Measurements from ENCODE around the gene LRFN2. TPM values are rescaled to one million over a fixed set of nuclear protein-coding genes. Genes with fewer than 3 reads are reported as not detected.

LRFN2 gene
- total RNA-seq, 4 donors from 2014 or later, result 0.83 TPM; not detected in 3

DNA sequence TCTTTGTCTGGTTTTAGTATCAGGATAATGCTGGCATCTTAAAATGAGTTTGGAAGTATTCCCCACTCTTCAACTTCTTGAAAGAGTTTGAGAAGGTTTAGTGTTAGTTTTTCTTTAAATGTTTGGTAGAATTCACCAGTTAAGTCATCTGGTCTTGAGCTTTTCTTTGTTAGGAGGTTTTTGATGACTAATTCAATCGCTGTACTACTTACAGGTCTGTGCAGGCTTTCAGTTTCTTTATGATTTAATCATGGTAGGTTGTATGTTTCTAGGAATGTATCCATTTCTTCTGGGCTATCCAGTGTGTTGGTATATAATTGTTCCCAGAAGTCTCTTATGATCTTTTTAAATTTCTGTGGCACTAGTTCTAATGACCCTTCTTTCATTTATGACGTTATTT, 215.5 kb downstream of the LRFN2 start:
- H3K9me3 ChIP-seq, result no peaks in the 10 kb centered on the region
- DNase-seq, result no peak
- no peaks in the 10 kb centered on the region for H3K27me3 ChIP-seq
- TF ChIP-seq POLR2A (IDR thresholded peaks at IDR 0.05), result no peak
- TF ChIP-seq, protein P1, sequence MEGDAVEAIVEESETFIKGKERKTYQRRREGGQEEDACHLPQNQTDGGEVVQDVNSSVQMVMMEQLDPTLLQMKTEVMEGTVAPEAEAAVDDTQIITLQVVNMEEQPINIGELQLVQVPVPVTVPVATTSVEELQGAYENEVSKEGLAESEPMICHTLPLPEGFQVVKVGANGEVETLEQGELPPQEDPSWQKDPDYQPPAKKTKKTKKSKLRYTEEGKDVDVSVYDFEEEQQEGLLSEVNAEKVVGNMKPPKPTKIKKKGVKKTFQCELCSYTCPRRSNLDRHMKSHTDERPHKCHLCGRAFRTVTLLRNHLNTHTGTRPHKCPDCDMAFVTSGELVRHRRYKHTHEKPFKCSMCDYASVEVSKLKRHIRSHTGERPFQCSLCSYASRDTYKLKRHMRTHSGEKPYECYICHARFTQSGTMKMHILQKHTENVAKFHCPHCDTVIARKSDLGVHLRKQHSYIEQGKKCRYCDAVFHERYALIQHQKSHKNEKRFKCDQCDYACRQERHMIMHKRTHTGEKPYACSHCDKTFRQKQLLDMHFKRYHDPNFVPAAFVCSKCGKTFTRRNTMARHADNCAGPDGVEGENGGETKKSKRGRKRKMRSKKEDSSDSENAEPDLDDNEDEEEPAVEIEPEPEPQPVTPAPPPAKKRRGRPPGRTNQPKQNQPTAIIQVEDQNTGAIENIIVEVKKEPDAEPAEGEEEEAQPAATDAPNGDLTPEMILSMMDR (IDR thresholded peaks at IDR 0.05), result no peak
- no peak overlapping the region for H3K4me3 ChIP-seq
- H3K27ac ChIP-seq, result no peak overlapping the region
- H3K36me3 ChIP-seq, result no peaks in the 10 kb centered on the region
- no peaks in the 10 kb centered on the region for H3K4me1 ChIP-seq

DNA sequence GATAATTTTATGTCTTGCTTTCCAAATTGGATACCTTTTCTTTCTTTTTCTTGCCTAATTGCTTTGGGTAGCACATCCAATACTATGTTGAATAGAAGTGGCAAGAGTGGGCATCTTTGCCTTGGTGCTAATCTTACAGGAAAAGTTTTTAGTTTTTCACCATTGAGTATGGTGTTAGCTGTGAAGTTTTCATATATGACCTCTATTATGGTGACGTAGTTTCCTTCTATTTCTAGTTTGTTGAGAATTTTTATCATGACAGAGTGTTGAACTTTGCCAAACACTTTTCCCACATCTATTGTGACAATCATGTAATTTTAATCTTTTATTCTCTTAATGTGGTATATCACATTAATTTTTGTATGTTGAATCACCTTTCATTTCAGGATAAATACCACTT, 216.1 kb downstream of the LRFN2 start:
- Histone ChIP-seq H3K4me1 (no peaks in the 10 kb centered on the region), H3K9me3 (no peaks in the 10 kb centered on the region), H3K27ac (no peak overlapping the region), H3K4me3 (no peak overlapping the region), H3K27me3 (no peaks in the 10 kb centered on the region), H3K36me3 (no peaks in the 10 kb centered on the region)
- TF ChIP-seq, protein P1 (IDR thresholded peaks at IDR 0.05), result no peak
- TF ChIP-seq POLR2A (IDR thresholded peaks at IDR 0.05), result no peak
- no peak for DNase-seq

DNA sequence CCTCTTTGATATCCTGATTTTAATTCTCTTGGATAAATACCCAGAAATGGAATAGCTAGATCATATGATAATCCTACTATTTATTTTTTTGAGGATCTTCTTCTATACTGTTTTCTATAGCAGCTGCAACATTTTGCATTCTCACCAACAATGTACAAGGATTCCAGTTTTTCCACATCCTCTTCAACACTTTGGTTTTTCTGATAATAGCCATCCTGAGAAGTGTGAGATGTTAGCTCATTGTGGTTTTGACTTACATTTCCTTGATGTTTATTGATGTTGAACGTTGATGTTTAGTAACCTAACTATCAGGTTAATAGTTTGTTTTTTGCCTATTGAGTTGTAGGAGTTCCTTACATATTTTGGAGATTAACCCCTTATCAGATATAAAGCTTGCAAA, 217.3 kb downstream of the LRFN2 start:
- no peaks in the 10 kb centered on the region for H3K9me3 ChIP-seq
- no peak for DNase-seq
- no peaks in the 10 kb centered on the region for H3K4me1 ChIP-seq
- H3K36me3 ChIP-seq, result no peaks in the 10 kb centered on the region
- no peak overlapping the region for H3K4me3 ChIP-seq
- H3K27ac ChIP-seq, result no peak overlapping the region
- TF ChIP-seq, protein P1 (IDR thresholded peaks at IDR 0.05), result no peak
- TF ChIP-seq POLR2A (IDR thresholded peaks at IDR 0.05), result no peak
- no peaks in the 10 kb centered on the region for H3K27me3 ChIP-seq

DNA sequence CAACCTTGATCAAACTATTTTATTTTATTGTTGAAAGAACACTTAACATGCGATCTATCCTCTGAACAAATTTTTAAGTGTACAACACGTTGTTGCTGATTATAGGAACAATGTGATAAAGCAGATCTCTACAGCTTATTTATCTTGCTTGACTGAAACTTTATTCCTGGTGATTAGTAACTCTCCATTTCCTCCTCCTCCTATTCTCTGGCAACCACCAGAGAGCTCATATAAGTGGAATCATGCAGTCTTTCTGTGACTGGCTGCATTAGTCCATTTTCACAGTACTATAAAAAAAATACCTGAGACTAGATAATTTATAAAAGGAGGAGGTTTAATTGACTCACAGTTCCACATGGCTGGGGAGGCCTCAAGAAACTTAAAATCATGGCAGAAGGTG, 218.1 kb downstream of the LRFN2 start:
- no peak for DNase-seq
- TF ChIP-seq, protein P1 (IDR thresholded peaks at IDR 0.05), result no peak
- no peak for TF ChIP-seq POLR2A (IDR thresholded peaks at IDR 0.05)
- Histone ChIP-seq H3K9me3 (no peaks in the 10 kb centered on the region), H3K27ac (no peak overlapping the region), H3K27me3 (no peaks in the 10 kb centered on the region), H3K4me1 (no peaks in the 10 kb centered on the region), H3K36me3 (no peaks in the 10 kb centered on the region), H3K4me3 (no peak overlapping the region)

DNA sequence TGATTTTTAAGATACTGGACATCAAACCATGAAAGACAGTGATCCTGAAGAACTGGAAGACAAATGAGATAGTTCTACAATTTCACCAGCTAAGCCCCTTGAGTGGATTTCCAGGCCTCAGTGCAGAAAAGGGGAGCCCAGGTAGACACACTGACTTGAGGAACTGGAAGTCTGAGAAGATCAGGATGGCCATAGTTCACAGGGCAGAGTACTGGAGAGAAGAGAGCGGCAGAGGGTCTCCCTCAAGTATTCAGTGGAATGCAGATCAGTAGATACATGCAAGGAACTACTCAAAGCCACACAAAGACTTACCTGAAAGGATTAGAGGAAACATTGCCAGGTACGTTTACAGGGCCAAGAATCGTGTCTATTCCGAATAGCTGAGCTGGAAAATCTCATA, 224.3 kb downstream of the LRFN2 start:
- Histone ChIP-seq H3K27me3 (no peaks in the 10 kb centered on the region), H3K4me1 (no peaks in the 10 kb centered on the region)
- TF ChIP-seq, protein P1 (IDR thresholded peaks at IDR 0.05), result no peak
- no peak for TF ChIP-seq POLR2A (IDR thresholded peaks at IDR 0.05)

DNA sequence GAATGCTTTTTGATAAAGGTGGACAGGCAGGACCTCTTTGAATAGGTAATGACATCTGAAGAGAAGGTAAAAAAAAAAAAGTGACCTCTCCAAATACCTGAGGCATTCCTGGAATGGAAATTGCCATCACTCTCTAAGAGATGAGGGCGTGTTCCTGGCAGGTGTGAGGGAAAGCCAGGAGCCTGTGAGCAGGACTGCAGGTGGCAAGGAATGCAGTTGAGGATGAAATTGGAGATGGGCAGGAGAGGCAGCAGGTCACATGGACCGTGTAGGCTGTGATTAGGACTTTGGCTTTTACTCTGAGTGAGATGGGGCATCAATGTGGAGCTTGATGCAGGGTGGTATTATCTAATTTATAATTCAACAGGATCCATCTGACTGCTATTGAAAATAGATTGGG, 227.4 kb downstream of the LRFN2 start:
- no peak for DNase-seq
- no peaks in the 10 kb centered on the region for H3K4me1 ChIP-seq

More for the DNA sequence above, 224.3 kb downstream of the LRFN2 start:
- Histone ChIP-seq H3K27ac (no peak overlapping the region), H3K9me3 (no peaks in the 10 kb centered on the region), H3K4me3 (no peak overlapping the region), H3K36me3 (no peaks in the 10 kb centered on the region)
- DNase-seq, result no peak

More for the DNA sequence above, 227.4 kb downstream of the LRFN2 start:
- Histone ChIP-seq H3K4me3 (no peak overlapping the region), H3K27me3 (no peaks in the 10 kb centered on the region), H3K9me3 (no peaks in the 10 kb centered on the region), H3K36me3 (no peaks in the 10 kb centered on the region), H3K27ac (no peak overlapping the region)
- TF ChIP-seq POLR2A (IDR thresholded peaks at IDR 0.05), result no peak
- TF ChIP-seq, protein P1 (IDR thresholded peaks at IDR 0.05), result no peak
